ENCODE measurements around the gene ZNF772.
"Not testable (repeated sequence)": the region's sequence is repeated elsewhere in the genome, so short reads cannot be mapped to it uniquely, and the experiment has no call there.

Gene ZNF772

GRCh38 chr19:57477191-57478008 is at the start of gene ZNF772:
ZNF772 (minus strand) TSS chr19:57477566; CDS start chr19:57477309, 257 bp downstream.
- Histone ChIP-seq H3K4me3 (peak within 1 kb of the TSS; percentile 33 to 65 (median 57)), H3K27ac (peak within 1 kb of the TSS in 19 of 21 experiments; percentile 38 to 84 (median 74))

GRCh38 chr19:57518021-57518420 is 40.7 kb upstream of the ZNF772 start:
- not testable (repeated sequence) for H3K4me3 ChIP-seq, H3K27ac ChIP-seq

- Histone ChIP-seq H3K4me3 (no peak overlapping the region), H3K27ac (no peak overlapping the region)
These were observed 37.9 kb upstream of the ZNF772 start for GRCh38 chr19:57515255-57515654.

GRCh38 chr19:57512845-57513244 is 35.5 kb upstream of the ZNF772 start:
- no peak overlapping the region for H3K27ac ChIP-seq
- H3K4me3 ChIP-seq: no peak overlapping the region

GRCh38 chr19:57511484-57511883 is 34.1 kb upstream of the ZNF772 start:
- Histone ChIP-seq H3K27ac (no peak overlapping the region), H3K4me3 (no peak overlapping the region)

- no peak overlapping the region for H3K4me3 ChIP-seq
These were observed 28.8 kb upstream of the ZNF772 start for GRCh38 chr19:57506163-57506562.

GRCh38 chr19:57500400-57500799 is 23.0 kb upstream of the ZNF772 start:
- Histone ChIP-seq H3K4me3 (peak overlapping the region; percentile 55 to 89 (median 73)), H3K27ac (peak overlapping the region in 2 of 21 experiments; percentile 87 to 94)

More at GRCh38 chr19:57506163-57506562, 28.8 kb upstream of the ZNF772 start:
- H3K27ac ChIP-seq: no peak overlapping the region

- H3K27ac ChIP-seq: peak within 1 kb of the TSS; percentile 67 to 98 (median 90)
- H3K4me3 ChIP-seq: peak within 1 kb of the TSS; percentile 55 to 89 (median 73)
These were observed 22.5 kb upstream of the ZNF772 start, which contains the start of gene ZNF773 for GRCh38 chr19:57499680-57500395. ZNF773 (plus strand) TSS chr19:57499938; CDS start chr19:57500081, 143 bp downstream.

GRCh38 chr19:57499332-57499679 is 21.9 kb upstream of the ZNF772 start:
- H3K4me3 ChIP-seq: not testable (repeated sequence)

DNA sequence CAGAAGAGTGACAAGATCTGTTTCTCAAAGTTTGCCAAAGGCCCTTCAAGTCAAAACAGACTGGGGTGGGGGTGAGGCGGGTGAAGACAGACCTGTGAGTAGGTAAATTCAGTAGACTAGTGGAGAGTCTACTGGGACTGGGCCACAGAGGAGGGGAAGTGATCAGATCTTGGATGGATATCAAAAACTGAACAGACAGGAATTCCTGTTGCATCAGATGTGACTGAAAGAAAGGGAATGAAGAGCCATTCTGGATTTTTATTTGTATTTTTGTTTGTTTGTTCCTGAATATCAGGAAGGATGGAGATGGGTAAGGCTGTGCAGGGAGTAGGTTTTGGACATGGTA is 10.9 kb upstream of the ZNF772 start:
- H3K4me3 ChIP-seq: peak overlapping the region in 3 of 7 experiments; percentile 80 to 95 (median 94)

More at GRCh38 chr19:57499332-57499679, 21.9 kb upstream of the ZNF772 start:
- H3K27ac ChIP-seq: not testable (repeated sequence)

DNA sequence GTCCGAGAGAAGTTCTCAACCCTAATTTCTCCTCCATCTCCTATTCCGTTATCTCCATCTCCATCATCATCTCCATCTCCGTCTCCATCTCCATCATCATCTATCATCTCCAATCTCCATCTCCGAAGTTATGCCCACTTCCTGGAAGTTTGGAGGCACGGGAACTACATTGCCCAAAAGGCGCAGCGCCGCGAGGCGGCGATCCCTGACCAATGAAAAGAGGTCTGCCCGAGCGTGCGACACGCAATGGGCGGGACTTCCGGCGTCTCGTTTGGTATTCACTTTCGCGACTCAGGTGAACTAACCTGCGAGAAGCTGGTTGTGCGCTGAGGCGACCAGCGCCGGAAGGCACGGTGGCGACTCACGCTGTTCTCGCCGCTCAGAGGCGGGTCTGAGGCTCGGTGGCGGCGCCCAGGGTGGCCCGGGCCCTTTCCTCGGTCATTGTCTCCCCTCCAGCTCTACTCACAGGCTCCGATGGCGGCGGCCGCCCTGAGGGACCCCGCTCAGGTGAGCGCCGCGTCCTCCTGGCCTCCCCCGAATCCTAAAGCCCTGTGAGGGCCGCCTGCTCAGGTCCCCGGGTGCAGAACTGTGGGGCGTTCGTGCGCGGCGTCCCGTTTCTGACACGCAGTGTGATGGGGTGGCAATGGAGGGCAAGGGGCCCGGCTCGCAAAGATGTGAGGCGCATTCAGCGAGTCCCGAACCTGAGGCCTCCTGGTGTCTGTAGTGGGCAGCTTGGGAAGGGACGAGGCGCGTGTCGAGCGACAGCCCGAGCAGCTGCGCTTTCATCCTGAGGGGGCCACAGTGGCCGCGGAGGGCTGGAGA is 10.3 kb upstream of the ZNF772 start, which contains the start of gene ZNF419:
TSS of gene ZNF419 (plus strand) at position 274 of the 822 bp plus-strand sequence. CDS start at position 475, 201 bp downstream.
- peak within 1 kb of the TSS; percentile 80 to 95 (median 92) for H3K4me3 ChIP-seq
- peak within 1 kb of the TSS; percentile 48 to 93 (median 86) for H3K27ac ChIP-seq

More for the DNA sequence above, 10.9 kb upstream of the ZNF772 start:
- H3K27ac ChIP-seq: not testable (repeated sequence)

- Histone ChIP-seq H3K4me3 (no peak overlapping the region), H3K27ac (no peak overlapping the region)
These were observed 3.7 kb downstream of the ZNF772 start for GRCh38 chr19:57473646-57474045.

- Histone ChIP-seq H3K27ac (no peak overlapping the region), H3K4me3 (no peak overlapping the region)
These were observed 10.9 kb downstream of the ZNF772 start for GRCh38 chr19:57466489-57466888.

GRCh38 chr19:57465680-57466381 is 11.5 kb downstream of the ZNF772 start:
- Histone ChIP-seq H3K27ac (no peak overlapping the region), H3K4me3 (no peak overlapping the region)

DNA sequence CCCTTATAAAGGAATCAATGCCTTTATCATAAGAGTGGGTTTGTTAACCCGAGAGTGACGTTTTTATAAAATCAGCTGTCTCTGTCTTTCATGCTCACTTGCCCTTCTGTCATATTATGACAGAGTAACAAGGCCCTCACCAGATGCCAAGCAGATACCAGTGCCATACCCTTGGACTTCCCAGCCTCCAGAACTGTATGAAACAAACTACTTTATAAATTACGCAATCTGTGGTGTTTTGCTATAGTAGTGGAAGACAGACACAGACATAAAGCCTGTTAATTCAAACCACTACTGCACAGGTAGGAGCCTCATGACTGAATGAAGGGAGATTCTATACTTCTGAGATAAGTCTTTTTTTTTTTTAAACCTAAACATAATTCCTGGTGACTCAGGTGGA is 25.1 kb downstream of the ZNF772 start:
- Histone ChIP-seq H3K4me3 (no peak overlapping the region), H3K27ac (no peak overlapping the region)

- H3K27ac ChIP-seq: no peak overlapping the region
- H3K4me3 ChIP-seq: no peak overlapping the region
These were observed 34.2 kb downstream of the ZNF772 start for GRCh38 chr19:57443121-57443696.

- no peak overlapping the region for H3K27ac ChIP-seq
These were observed 35.2 kb downstream of the ZNF772 start for GRCh38 chr19:57441979-57442752.

GRCh38 chr19:57438925-57439324 is 38.4 kb downstream of the ZNF772 start:
- no peak overlapping the region for H3K4me3 ChIP-seq

More at GRCh38 chr19:57441979-57442752, 35.2 kb downstream of the ZNF772 start:
- H3K4me3 ChIP-seq: no peak overlapping the region

More at GRCh38 chr19:57438925-57439324, 38.4 kb downstream of the ZNF772 start:
- H3K27ac ChIP-seq: no peak overlapping the region

Measured in skin epidermis (tissue), 12 donors.